ENCODE measurements around the gene MAP3K15.

Gene MAP3K15

DNA sequence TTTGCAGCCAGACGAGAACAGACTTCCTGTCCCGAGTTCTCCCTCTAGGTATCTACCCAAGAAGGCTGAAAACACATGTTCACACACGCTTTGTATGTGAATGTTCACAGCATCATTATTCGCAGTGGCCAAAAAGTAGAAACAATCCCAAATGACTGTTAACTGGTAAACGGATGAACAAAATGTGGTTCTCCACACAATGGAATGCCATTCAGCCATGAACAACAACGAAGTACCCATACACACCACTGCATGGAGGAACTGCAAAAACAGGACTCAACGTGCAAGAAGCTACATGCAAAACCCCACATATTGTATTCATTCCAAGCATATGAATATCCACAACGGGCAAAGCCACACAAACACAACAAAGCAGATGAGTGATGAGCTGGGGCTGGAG, 126.6 kb downstream of the MAP3K15 start:
- DNase-seq: no peak

DNA sequence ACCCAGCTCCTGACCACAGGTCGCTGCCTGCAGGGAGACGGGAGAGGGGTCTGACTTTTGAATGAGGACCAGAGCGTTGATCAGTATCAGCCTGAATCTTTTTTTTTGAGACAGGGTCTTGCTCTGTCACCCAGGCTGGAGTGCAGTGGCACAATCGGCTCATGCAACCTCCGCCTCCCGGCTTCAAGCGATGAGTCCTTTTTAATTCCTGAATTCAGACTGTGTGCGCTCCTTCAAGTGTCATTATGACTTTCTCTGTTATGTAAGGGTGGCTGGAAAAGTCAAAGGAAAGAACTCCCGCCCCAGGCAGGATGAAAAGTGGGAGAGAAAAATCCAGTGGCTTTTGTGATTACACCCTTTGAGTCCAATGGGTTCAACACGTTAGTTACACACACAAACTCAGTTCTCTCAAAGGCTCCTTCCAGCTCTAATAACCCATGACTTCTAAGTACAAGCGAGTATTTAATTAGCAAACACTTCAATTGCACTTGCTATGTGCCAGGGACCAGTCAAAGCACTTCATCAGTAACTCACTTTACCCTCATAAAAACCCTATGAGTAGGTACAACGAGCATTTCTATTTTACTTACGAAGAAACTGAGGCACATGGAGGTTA, 127.1 kb downstream of the MAP3K15 start:
- no peak for DNase-seq

- no peak for DNase-seq
These were observed 128.6 kb downstream of the MAP3K15 start for GRCh38 chrX:19386679-19387078.

- DNase-seq: peak; percentile 73 to 75
These were observed 132.7 kb downstream of the MAP3K15 start for GRCh38 chrX:19382555-19383145.

DNA sequence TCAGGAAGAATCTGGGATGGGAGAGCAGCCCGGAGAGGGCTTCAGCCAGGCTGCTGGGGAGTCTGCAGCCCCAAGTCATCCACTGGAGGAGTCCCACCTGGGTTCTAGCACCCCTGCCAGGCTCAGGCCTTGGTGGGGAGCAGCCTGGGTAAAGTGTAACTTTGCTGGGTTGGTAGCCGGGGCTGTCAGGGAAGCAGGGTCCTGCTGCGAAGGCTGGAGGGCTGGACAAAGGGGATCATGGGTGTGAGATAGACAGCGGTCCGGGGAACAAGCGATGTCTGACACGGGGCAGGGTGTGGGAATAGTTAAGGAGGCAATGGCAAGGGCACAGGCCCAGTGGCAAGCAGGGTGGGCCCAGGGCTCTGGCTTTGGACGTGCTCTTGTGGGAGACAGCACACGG, 134.0 kb downstream of the MAP3K15 start:
- no peak for DNase-seq

DNA sequence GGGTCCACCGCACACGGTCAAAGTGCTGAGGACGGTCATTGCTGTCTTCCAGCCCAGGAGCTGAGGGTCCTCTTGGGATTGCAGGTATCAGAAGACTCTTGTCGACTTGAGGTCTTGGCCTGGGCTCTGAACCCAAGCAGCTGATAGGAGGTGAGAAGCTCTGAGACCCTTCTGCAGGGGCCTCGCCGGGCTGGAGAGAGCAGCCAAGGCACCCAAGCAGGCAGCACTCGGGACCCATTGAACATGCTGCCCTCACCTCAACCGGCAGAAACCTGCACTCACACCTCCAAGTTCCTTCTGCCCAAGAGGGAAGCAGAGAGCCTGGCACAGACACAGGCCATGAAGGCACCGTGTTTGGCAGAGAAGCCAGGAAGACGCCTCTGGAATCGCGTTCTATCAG, 137.5 kb downstream of the MAP3K15 start:
- DNase-seq: no peak

DNA sequence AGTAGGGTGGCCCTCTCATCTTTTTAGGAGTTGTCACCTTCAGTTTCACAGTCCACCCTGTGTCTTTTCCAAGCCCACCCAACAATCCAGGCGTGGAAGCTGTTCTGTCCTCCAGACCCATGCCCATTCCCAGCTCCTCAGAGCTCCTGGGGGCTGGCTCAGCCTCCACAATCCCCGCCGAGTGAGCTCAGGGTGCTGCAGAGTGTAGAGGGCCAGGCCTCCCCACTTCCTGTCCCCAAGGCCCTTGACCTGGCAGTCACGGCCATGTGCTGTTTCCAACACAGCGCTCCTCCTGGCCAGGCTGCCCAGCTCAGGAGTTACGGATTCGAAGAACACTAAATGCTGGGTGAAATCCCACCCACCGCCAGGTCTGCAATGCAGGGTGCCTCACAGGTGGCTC, 139.8 kb downstream of the MAP3K15 start:
- no peak for DNase-seq

- DNase-seq: no peak
These were observed 141.9 kb downstream of the MAP3K15 start for GRCh38 chrX:19373351-19373891.

GRCh38 chrX:19372547-19373331, 142.6 kb downstream of the MAP3K15 start:
- DNase-seq: peak; percentile 26 to 30

- peak; percentile 74 to 81 for DNase-seq
These were observed 143.2 kb downstream of the MAP3K15 start for GRCh38 chrX:19372170-19372546.

DNA sequence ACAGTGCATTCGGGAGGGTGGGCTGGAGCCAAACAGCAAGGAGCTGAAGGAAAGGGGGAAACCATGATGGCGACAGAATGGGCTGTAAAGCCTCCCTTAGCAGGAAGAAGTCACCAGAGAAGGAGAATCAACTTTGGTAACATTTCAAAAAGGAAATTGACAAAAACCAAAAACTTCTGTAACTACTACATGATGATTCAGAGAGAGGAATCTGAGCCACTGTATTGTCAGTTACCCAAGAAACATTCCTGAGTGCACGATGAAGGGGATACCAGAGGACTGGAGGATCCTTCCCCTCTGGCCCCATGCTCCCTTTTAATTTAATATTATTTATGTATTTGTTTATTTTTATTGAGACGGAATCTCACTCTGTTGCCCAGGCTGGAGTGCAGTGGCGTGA, 145.2 kb downstream of the MAP3K15 start:
- DNase-seq: no peak

DNA sequence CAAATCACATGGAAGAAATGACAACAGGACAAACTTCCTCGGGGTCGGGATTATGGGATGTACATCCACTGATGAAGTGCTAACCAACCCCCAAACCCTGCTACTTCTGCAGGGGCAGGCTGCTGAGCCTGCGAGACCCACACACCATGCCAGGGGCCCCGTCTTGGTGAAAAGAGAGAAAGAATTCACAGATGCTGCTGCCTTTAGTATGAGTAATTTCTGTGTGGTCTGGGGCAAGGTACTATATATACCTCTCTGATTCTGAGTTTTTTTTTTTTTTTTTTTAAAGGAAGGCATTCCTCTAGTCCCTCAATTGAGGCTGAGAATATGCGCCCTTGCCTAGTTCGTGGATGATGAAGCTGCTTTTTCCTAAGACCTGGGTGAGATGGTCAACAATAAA, 146.7 kb downstream of the MAP3K15 start:
- DNase-seq: no peak

GRCh38 chrX:19361701-19362100, 153.6 kb downstream of the MAP3K15 start:
- DNase-seq: no peak

DNA sequence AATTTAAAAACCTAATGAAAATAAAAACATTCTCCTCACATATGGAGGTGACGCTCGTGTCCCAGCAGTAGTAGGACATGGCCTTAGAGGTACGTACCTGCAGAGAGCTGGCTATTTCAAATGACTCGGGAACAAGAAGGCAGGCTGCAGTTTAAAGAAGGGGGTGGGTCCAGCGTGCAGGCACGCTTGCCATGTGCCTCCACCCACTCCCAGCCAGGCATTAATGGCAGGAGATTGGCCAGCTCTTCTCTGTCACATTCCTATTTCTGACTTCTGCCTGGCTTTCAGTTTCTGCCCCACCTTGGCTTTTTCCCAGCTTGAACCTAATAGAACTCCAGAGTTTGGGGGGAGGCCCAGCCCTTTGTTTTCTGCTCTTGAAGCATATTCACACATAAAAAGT, 154.4 kb downstream of the MAP3K15 start:
- no peak for DNase-seq

DNA sequence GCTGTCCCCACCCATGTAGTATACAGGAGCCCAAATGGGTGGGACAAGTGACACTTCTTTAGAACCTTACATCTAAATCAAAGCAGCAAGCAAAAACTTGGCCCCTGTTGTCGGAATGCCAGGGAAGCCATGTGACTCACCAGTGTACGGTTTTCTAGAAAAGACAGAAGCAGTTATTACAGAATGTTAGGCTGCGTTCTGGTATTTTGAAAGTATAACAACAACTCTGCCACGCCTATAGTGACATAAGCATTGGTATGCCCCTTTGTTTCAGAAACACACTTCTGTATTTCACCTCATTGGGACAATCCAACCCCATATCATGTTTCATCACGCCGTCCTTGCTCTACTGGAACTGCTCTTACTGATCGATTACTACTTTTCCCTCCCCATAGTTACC, 156.8 kb downstream of the MAP3K15 start:
- DNase-seq: no peak

GRCh38 chrX:19354625-19355024, 160.7 kb downstream of the MAP3K15 start:
- DNase-seq: no peak

GRCh38 chrX:19350941-19351384, 164.3 kb downstream of the MAP3K15 start:
- no peak for DNase-seq

DNA sequence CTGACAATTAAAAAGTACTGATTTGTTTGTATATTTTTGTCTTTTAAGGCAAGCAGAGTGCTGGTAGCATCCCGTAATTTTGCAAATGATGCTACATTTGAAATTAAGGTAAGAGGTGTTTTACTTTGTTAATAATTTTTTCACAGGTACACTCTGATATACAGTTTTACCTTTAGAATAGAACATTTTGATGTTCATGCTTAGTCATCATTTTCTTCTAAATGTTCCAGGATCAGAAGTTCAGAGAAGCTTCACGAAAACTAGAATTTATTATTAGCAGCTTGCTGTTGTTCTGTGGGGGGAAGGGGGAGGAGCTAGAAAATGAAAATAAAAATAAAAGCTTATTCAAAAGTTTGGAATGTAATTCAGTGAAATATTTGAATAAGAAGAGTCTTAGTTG, 166.0 kb downstream of the MAP3K15 start:
- no peak for DNase-seq

DNA sequence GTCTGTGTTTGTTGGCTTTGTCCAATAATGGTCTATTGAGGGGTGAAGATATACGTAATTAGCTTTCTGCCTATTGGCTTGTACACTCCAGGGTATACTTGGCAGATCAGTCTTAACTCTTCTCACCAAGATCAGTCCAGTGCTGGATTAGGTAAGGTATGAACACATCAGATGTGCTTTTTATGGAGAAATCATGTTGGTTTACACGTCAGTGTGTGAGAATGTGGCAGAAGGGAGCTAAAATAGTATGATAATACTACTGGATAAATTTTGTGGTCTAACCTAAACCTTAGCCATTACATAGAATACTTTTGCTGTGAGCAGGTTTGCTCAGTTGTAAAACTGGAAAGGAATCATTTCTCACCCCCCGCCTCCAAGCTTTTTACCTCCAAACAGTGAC, 167.4 kb downstream of the MAP3K15 start:
- DNase-seq: no peak

- DNase-seq: no peak
These were observed 170.6 kb downstream of the MAP3K15 start for GRCh38 chrX:19344661-19345060.

DNA sequence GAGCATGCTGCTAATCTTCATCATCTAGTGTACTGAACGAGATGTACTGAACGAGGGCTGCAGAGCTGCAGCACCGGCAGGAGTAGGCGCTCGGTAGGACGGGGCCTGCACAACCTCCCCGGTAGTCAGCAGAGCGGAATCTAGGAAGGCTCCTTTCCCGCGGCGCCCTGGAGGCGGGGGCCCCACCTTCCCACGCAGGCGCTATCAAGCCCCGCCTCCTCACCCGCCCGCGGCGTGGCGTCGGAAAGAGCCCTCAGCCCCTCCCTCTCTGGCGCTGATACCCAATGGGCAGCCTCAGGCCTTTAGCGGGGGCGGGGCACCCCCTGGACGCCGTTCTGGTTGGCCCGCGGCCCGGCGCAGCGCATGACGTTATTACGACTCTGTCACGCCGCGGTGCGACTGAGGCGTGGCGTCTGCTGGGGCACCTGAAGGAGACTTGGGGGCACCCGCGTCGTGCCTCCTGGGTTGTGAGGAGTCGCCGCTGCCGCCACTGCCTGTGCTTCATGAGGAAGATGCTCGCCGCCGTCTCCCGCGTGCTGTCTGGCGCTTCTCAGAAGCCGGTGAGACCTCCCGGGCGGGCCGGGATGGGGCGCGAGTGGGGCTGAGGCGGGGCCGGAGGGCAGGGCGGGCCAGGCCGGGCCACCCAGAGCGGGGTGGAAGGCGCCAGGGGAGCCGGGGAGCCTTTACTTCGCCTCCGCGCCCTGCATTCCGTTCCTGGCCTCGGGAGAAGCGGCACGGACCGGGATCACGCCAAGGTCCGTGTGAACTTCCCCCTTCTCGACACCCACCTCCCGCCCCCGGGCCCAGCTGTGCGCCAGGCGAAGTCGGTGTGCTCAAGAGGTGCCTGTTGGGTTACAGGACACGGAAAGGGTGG, 171.5 kb downstream of the MAP3K15 start, which contains the start of gene PDHA1:
TSS of gene PDHA1 (plus strand) at position 393 of the 874 bp plus-strand sequence. CDS start at position 504, 111 bp downstream.
- peak; percentile 91 to 92 for DNase-seq

DNA sequence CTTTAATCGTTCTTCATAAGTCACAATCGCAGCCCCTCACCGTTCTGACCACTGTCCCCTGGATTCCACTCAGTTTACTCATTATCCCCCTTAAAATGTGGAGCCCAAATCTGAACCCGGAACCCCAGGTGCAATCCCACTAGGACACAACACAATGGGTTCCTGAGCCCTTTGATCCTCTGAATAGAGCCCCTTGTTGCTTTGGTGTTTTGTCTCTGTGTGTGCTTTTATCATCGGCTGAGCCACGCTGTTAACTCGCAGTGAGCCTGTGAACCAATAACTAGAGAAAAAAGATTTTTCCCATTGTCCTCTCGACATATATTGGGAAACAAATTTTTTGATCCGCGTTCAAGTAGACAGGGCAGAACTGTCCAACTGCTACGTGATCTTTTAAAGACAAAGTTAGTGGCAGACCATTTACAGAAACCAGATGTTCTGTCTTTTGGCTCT, 172.2 kb downstream of the MAP3K15 start:
- DNase-seq: no peak
